OCI-LY1 (cell line): ENCODE data around the gene MYH14.

ENCODE experiments used
- H2AFZ ChIP-seq: fragments of 200-600 bp; sonication (generic), shearing (Covaris generic); 2 replicates; pipeline ENCODE4 v1.6.0; 2014; ENCODE audit warnings: antibody characterized with exemption, mild to moderate bottlenecking, low read length
- H3F3A ChIP-seq: fragments of 200-600 bp; sonication (generic), shearing (Covaris generic); 2 replicates; pipeline ENCODE4 v1.6.0; 2014; ENCODE audit warnings: mild to moderate bottlenecking, antibody characterized with exemption, low read length, moderate library complexity; ENCODE audit not compliant: insufficient read depth
- H3K27ac ChIP-seq: fragments of 200-600 bp; sonication (generic); 2 replicates; pipeline ENCODE4 v1.5.1; 2014; ENCODE audit warnings: low read length, mixed run types, mild to moderate bottlenecking, low read depth; ENCODE audit not compliant: poor library complexity, severe bottlenecking
- H3K27me3 ChIP-seq: fragments of 200-600 bp; sonication (generic); 2 replicates; pipeline ENCODE4 v1.6.0; 2014; ENCODE audit warnings: antibody characterized with exemption, mild to moderate bottlenecking, low read length, moderate library complexity; ENCODE audit not compliant: insufficient read depth
- H3K36me3 ChIP-seq: fragments of 200-600 bp; sonication (generic); 2 replicates; pipeline ENCODE4 v1.6.1; 2014; ENCODE audit warnings: mild to moderate bottlenecking, antibody characterized with exemption, low read length, moderate library complexity, mixed read lengths; ENCODE audit not compliant: insufficient read depth
- H3K4me1 ChIP-seq: fragments of 200-600 bp; sonication (generic); 2 replicates; pipeline ENCODE4 v1.5.1; 2014; ENCODE audit warnings: mild to moderate bottlenecking, low read length, moderate library complexity; ENCODE audit not compliant: insufficient read depth, severe bottlenecking
- H3K4me2 ChIP-seq: fragments of 200-600 bp; sonication (generic), shearing (Covaris generic); 2 replicates; pipeline ENCODE4 v1.6.1; 2014; ENCODE audit warnings: low read length
- H3K4me3 ChIP-seq: fragments of 200-600 bp; sonication (generic); 2 replicates; pipeline ENCODE4 v1.5.1; 2014; ENCODE audit warnings: low read length, low read depth, mild to moderate bottlenecking, mixed read lengths; ENCODE audit not compliant: poor library complexity, severe bottlenecking
- H3K79me2 ChIP-seq: fragments of 200-600 bp; shearing (Covaris generic); 2 replicates; pipeline ENCODE4 v1.6.1; 2016; ENCODE audit warnings: mixed run types, low read length, mixed read lengths; ENCODE audit not compliant: insufficient read depth
- H3K9ac ChIP-seq: fragments of 200-600 bp; sonication (generic), shearing (Covaris generic); 2 replicates; pipeline ENCODE4 v1.6.1; 2014; ENCODE audit warnings: mild to moderate bottlenecking, low read length, mixed read lengths
- H3K9me2 ChIP-seq: fragments of 200-600 bp; sonication (generic), shearing (Covaris generic); 2 replicates; pipeline ENCODE4 v1.6.1; 2014; ENCODE audit warnings: low read depth, mild to moderate bottlenecking, low read length, mixed read lengths
- H3K9me3 ChIP-seq: fragments of 200-600 bp; shearing (Covaris generic); 2 replicates; pipeline ENCODE4 v1.6.1; 2014; ENCODE audit warnings: low read length, mixed read lengths
- H4K20me1 ChIP-seq: fragments of 200-600 bp; sonication (generic), shearing (Covaris generic); 2 replicates; pipeline ENCODE4 v1.6.0; 2016; ENCODE audit warnings: mild to moderate bottlenecking, low read length; ENCODE audit not compliant: insufficient read depth
- CTCF ChIP-seq: fragments of 200-600 bp; sonication (generic), shearing (Covaris generic); IDR thresholded peaks from 2 replicates; pipeline ENCODE4 v1.5.1; 2017; ENCODE audit warnings: mild to moderate bottlenecking, antibody characterized with exemption, low read length, moderate library complexity, mixed read lengths
- EZH2 ChIP-seq: fragments of 200-600 bp; sonication (generic), shearing (Covaris generic); IDR thresholded peaks from 2 replicates; pipeline ENCODE4 v1.8.0; 2017; ENCODE audit warnings: borderline replicate concordance, mixed run types, mild to moderate bottlenecking, antibody characterized with exemption, low read length, moderate library complexity, mixed read lengths

The MYH14 gene

GRCh38 chr19:50209131-50209530 lies 5.7 kb downstream of the MYH14 start:
- no peaks in the 10 kb centered on the region for H3K27me3 ChIP-seq
- H3K9ac ChIP-seq: no peak overlapping the region
- H3K4me2 ChIP-seq: no peak overlapping the region
- TF ChIP-seq EZH2: no peak
- TF ChIP-seq CTCF: no peak
- H3K4me3 ChIP-seq: no peak overlapping the region
- no peaks in the 10 kb centered on the region for H3K4me1 ChIP-seq
- no peaks in the 10 kb centered on the region for H3K9me3 ChIP-seq
- H3K36me3 ChIP-seq: no peaks in the 10 kb centered on the region; the same call in 1 of the 2 replicates
- H3K27ac ChIP-seq: no peak overlapping the region
- no peaks in the 10 kb centered on the region for H3K9me2 ChIP-seq
- no peaks in the 10 kb centered on the region for H3K79me2 ChIP-seq
- H2AFZ ChIP-seq: no peak overlapping the region
- H3F3A ChIP-seq: no peaks in the 10 kb centered on the region
- H4K20me1 ChIP-seq: no peaks in the 10 kb centered on the region

GRCh38 chr19:50210425-50210824 lies 7.0 kb downstream of the MYH14 start:
- Histone ChIP-seq H3K79me2 (no peaks in the 10 kb centered on the region), H3K27ac (no peak overlapping the region), H4K20me1 (no peaks in the 10 kb centered on the region), H2AFZ (no peak overlapping the region), H3K4me1 (no peaks in the 10 kb centered on the region), H3F3A (no peaks in the 10 kb centered on the region), H3K36me3 (no peaks in the 10 kb centered on the region; the same call in 1 of the 2 replicates), H3K9me2 (no peaks in the 10 kb centered on the region), H3K4me3 (no peak overlapping the region), H3K9me3 (no peaks in the 10 kb centered on the region), H3K27me3 (no peaks in the 10 kb centered on the region; the same call in 1 of the 2 replicates), H3K9ac (no peak overlapping the region), H3K4me2 (no peak overlapping the region)
- no peak for TF ChIP-seq CTCF
- TF ChIP-seq EZH2: no peak

- H3K27ac ChIP-seq: no peak overlapping the region
- no peaks in the 10 kb centered on the region for H3F3A ChIP-seq
- no peaks in the 10 kb centered on the region; the same call in 1 of the 2 replicates for H3K36me3 ChIP-seq
- H3K79me2 ChIP-seq: no peaks in the 10 kb centered on the region
- H3K4me2 ChIP-seq: no peak overlapping the region
- H3K9me2 ChIP-seq: no peaks in the 10 kb centered on the region
- H2AFZ ChIP-seq: no peak overlapping the region
- H3K27me3 ChIP-seq: no peaks in the 10 kb centered on the region; the same call in 1 of the 2 replicates
- no peak overlapping the region for H3K9ac ChIP-seq
- H4K20me1 ChIP-seq: no peaks in the 10 kb centered on the region
- H3K4me3 ChIP-seq: no peak overlapping the region
- H3K4me1 ChIP-seq: no peaks in the 10 kb centered on the region
- no peak for TF ChIP-seq EZH2
- no peak for TF ChIP-seq CTCF
- H3K9me3 ChIP-seq: no peaks in the 10 kb centered on the region
Observed at GRCh38 chr19:50213925-50214324, 10.5 kb downstream of the MYH14 start.
